Activated gamma-delta T cell treated with anti-CD3 and anti-CD28 coated beads, Interleukin-2, amount 50 U/mL, for 16 hours (primary cell): Measurements from ENCODE around the gene CIDEA.
"Not testable (repeated sequence)": the region's sequence is repeated elsewhere in the genome, so short reads cannot be mapped to it uniquely, and the experiment has no call there.

Experiments used
- DNase-seq: peaks from one replicate; pipeline ENCODE4 v3.0.0-alpha.2; 2020; ENCODE audit warnings: low read depth

The CIDEA gene, protein sequence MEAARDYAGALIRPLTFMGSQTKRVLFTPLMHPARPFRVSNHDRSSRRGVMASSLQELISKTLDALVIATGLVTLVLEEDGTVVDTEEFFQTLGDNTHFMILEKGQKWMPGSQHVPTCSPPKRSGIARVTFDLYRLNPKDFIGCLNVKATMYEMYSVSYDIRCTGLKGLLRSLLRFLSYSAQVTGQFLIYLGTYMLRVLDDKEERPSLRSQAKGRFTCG

GRCh38 chr18:12254136-12254819 lies at the start of gene CIDEA:
TSS of gene CIDEA (plus strand) at chr18:12254361. CDS start at chr18:12254384, 23 bp downstream.
- DNase-seq: no peak

DNA sequence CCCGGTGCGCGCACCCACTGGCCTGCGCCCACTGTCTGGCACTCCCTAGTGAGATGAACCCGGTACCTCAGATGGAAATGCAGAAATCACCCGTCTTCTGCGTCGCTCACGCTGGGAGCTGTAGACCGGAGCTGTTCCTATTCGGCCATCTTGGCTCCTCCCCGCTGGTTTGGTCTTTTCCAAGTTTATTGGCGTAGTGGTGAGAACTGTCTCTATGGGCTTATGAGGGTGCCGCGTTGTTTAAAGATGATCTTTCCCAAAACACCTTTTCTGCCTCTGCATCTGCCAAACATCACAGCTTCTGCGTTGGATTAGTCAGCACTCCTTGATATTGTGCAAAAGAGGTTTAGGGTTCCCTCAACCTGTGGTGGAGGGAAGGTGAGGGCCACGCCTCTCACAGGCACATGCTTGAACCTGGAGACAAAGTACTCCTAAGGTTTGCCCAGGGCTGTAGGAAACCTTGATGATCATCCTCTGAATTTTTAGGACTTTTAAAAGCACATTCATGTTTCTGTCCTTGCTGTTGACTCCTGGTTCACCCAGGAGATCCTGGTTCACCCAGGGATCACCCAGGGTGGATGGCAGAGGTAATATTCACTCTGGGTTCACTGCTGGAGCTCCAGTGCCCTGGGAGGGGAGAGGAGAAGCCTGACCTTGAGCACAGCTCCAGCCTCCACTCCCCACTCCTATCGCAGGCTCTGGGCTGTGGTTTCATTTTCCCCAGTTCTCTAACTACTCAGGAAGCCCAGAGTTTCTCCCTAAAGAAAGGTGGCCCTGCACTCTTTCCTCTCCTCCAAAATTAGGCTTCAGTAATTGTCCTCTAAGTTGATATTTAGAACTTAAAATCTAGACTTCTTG lies 45.6 kb upstream of the CIDEA start:
- not testable (repeated sequence) for DNase-seq

- not testable (repeated sequence) for DNase-seq
Measured at GRCh38 chr18:12212308-12212707, 41.9 kb upstream of the CIDEA start.

- not testable (repeated sequence) for DNase-seq
Measured at GRCh38 chr18:12214296-12215005, 39.7 kb upstream of the CIDEA start.

GRCh38 chr18:12216471-12216870 lies 37.7 kb upstream of the CIDEA start:
- DNase-seq: not testable (repeated sequence)

- DNase-seq: not testable (repeated sequence)
Measured at GRCh38 chr18:12218603-12219002, 35.6 kb upstream of the CIDEA start.

GRCh38 chr18:12222041-12222440 lies 32.1 kb upstream of the CIDEA start:
- DNase-seq: not testable (repeated sequence)

GRCh38 chr18:12223326-12223725 lies 30.8 kb upstream of the CIDEA start:
- DNase-seq: not testable (repeated sequence)

- DNase-seq: not testable (repeated sequence)
Measured at GRCh38 chr18:12226807-12227206, 27.4 kb upstream of the CIDEA start.

DNA sequence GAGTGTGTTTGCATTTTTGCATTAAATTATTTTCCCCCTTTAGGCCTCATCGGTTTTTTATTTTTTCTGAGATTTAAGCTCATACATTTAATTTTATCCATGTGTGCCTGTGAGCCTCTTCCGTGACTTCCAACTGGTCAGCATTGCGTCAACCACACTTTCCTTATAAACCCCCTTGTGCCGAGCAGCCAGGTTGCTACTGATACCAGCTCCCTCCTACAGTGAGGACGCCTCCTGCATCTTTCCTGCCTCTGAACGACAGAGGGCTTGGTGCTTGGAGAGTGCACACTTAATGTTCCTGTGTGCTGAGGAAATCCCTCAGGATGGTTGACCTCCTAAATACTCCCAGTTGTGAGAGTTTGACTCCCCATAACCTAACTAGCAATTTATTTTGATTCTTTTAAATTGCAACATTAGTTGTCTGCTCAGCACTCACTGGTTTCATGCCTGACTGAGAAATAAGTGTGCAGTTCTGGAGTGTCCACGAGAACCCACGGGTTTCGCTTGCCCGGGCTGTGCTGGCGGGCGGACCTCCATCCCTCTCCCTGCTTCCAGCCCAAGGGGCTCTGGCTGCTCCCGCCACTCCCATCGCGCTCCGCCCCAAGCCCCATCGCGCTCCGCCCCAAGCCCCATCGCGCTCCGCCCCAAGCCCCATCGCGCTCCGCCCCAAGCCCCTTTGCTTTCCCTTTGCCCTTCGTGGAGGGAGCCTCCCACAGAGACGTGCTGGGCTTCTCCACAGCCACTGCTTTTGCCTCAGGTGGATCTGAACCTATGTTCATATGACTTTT lies 26.6 kb upstream of the CIDEA start:
- DNase-seq: not testable (repeated sequence)

- not testable (repeated sequence) for DNase-seq
Measured at GRCh38 chr18:12228308-12228707, 25.9 kb upstream of the CIDEA start.

DNA sequence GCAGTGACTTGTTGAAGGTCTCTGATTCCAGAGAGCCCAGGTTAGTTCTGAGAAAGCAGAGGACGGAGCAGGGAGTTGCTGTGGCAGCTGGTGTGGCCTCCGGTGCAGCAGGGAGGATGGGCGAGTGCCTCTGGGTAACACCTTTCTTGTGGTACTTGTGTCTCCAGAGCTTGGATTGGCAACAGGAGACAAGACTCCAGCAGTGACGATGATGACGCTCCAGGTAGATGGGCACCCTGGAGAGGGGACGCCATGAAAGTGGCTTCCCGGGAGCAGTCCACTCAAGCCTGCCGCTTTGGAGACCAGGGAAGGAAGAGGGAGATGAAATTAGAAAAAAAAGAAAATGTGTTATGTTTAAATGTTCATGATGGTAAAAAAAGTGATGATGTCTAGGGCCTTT lies 23.6 kb upstream of the CIDEA start:
- not testable (repeated sequence) for DNase-seq

DNA sequence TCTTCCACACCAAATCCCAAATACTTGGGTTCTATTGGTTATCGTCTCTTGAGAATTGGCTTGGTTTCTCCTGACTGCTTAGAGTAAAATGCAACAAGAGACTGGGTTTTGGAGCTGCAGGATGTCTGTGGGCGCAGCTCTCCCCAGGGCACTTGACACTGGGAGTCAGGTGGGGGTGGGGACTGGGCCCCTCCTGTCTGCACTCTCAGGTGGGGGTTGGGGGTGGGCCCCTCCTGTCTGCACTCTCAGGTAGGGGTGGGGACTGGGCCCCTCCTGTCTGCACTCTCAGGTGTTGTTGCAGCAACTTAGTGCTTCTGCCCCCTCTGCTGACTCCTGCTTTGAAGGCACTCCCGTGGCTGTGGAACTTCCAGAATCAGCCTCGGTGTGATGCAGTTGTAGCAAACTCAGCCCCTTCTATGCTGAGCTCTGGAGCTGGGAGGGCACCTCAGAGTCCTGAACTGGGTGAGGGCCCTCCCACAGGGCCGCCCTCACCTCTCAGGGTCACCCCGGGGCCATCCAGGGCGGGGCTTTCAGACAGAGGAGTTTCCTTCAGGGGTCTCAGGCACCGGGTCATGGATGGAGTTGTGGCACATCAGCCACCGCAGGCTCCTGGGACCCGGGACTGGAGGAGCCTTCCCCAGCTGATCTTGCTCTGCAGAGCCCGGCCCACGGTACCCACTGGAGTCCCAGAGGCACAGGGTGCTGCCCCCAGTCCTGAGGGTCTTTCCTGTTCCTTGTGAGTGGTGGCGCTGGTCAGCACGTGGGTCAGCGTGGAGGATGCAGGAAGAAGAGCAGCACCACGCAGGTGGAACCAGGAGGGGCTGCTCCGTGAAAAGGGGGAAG lies 22.9 kb upstream of the CIDEA start:
- no peak for DNase-seq

GRCh38 chr18:12231986-12232385 lies 22.2 kb upstream of the CIDEA start:
- no peak for DNase-seq

DNA sequence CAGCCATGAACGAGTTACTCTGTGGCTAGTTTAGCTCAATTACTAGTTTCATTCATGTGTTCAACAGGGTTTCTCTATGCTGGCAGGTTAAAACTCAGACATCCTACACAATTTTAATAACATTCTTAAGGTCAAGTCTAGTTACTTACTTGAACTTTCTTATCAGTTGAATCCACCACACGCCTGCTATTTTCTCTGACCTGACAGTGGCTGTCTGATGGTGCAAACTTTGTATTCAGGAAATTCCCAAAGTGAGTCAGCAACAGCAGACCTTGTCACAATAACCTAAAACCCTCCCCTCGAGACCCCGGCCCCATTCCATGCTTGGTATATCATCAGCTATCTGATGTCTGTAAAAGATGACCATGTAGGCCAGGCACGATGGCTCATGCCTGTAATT lies 20.8 kb upstream of the CIDEA start:
- DNase-seq: no peak

DNA sequence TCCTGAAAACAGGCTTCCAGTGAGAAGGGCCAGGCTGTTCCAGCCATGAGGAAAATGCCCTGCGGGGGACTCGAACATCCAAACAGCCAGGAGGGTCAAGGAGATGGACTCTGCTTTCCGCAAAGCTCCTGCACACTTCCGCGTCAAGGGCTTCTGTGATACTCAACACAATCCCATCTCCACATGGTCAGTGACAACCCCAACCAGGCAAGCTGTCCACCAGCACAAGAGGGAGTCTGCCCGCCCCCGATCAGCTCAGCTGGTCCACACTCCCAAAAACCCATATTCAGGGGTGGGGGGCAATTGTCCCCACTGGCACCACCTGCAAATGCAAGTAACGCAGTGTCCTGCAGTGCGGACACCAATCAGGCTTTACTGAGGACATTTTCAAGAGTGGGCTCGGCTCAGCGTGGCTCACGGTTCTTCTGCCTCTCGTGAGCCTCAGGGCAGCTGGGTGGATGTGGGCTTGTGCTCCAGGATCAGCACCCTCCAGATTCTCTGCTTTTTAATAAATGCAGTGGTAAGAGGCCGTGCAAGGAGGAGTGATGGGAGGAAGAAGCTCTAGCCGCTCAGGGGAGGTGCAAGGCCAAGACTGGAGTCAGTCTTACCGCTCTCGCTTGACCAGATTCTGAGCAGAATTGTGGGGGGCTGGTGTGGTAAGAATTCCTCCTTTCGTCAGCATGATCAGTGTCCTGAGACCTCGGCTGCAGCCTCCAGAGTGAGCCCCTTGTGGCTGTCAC lies 19.5 kb upstream of the CIDEA start:
- DNase-seq: no peak

- no peak for DNase-seq
Measured at GRCh38 chr18:12236141-12236540, 18.0 kb upstream of the CIDEA start.

- peak; percentile 41 for DNase-seq
Measured at GRCh38 chr18:12236934-12237832, 17.0 kb upstream of the CIDEA start.

- no peak for DNase-seq
Measured at GRCh38 chr18:12238826-12239225, 15.3 kb upstream of the CIDEA start.
